ENCODE results near the gene THOC3.
"Not testable (repeated sequence)": the region's sequence is repeated elsewhere in the genome, so short reads cannot be mapped to it uniquely, and the experiment has no call there.

DNA sequence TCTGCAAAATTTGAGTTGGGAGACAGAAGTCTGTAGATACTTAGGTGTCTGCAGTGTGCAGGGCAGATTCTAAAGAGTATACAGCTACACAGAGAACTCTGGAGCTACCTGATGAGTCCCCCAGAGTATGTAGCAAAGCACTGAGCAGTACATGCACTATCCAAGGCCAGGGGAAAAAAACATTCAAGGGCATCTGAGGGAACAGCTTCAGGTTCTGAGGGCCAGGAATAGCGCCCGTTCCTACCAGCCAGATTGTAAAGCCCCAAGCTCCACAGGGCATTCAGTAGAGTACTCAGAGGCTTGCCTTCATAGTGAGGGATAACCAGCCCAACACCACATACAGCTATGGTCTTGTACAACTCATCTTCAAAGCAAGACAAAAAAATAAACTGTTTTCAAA is 27.5 kb downstream of the THOC3 start:
- TF ChIP-seq, protein P1, sequence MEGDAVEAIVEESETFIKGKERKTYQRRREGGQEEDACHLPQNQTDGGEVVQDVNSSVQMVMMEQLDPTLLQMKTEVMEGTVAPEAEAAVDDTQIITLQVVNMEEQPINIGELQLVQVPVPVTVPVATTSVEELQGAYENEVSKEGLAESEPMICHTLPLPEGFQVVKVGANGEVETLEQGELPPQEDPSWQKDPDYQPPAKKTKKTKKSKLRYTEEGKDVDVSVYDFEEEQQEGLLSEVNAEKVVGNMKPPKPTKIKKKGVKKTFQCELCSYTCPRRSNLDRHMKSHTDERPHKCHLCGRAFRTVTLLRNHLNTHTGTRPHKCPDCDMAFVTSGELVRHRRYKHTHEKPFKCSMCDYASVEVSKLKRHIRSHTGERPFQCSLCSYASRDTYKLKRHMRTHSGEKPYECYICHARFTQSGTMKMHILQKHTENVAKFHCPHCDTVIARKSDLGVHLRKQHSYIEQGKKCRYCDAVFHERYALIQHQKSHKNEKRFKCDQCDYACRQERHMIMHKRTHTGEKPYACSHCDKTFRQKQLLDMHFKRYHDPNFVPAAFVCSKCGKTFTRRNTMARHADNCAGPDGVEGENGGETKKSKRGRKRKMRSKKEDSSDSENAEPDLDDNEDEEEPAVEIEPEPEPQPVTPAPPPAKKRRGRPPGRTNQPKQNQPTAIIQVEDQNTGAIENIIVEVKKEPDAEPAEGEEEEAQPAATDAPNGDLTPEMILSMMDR (conservative IDR thresholded peaks at IDR 0.05): not testable (repeated sequence)
- not testable (repeated sequence) for TF ChIP-seq EZH2 (IDR thresholded peaks at IDR 0.05; ENCODE audit: low read depth)
